Fibroblast of the aortic adventitia (primary cell): Measurements from ENCODE around the gene AMDHD2. TPM values are rescaled to one million over a fixed set of nuclear protein-coding genes. Genes with fewer than 3 reads are reported as not detected.

Source experiments
- DNase-seq: peaks from one replicate; pipeline ENCODE4 v3.0.0-alpha.2; 2010; ENCODE audit warnings: low read depth
- H3K4me3 ChIP-seq: 2 replicates; pipeline ENCODE4 v1.5.1; 2011; ENCODE audit warnings: low read depth, mild to moderate bottlenecking, control low read depth, low read length, moderate library complexity
- CTCF ChIP-seq: IDR thresholded peaks from 2 replicates; pipeline ENCODE4 v1.5.1; 2011; ENCODE audit warnings: mild to moderate bottlenecking, low read length, control low read depth, inconsistent platforms; ENCODE audit not compliant: insufficient read depth
- total RNA-seq: library from RNA; depleted of rRNA; stranded (reverse); fragments of >200 nt; gene quantifications from 2 replicates; pipeline ENCODE4 v1.2.3, GENCODE V29; 2012; ENCODE audit warnings: low replicate concordance

AMDHD2 gene
- total RNA-seq, 1 donor, result 59.9 TPM

GRCh38 chr16:2508722-2509400 is 11.3 kb upstream of the AMDHD2 start:
- no peak for DNase-seq
- no peak for TF ChIP-seq CTCF
- no peak overlapping the region for H3K4me3 ChIP-seq

- no peak for TF ChIP-seq CTCF
- DNase-seq, result peak; percentile 65
- no peak overlapping the region for H3K4me3 ChIP-seq
Measured at GRCh38 chr16:2511128-2511800, 8.9 kb upstream of the AMDHD2 start.

GRCh38 chr16:2511996-2512734 is 8.0 kb upstream of the AMDHD2 start:
- H3K4me3 ChIP-seq, result no peak overlapping the region
- no peak for TF ChIP-seq CTCF
- no peak for DNase-seq

GRCh38 chr16:2512735-2513404 is 7.3 kb upstream of the AMDHD2 start:
- peak overlapping the region; percentile 53 for H3K4me3 ChIP-seq
- no peak for DNase-seq
- no peak for TF ChIP-seq CTCF

- no peak for TF ChIP-seq CTCF
- peak within 1 kb of the TSS; percentile 89 for H3K4me3 ChIP-seq
- peak; percentile 75 for DNase-seq
Measured at GRCh38 chr16:2513405-2514332, 6.5 kb upstream of the AMDHD2 start, which contains the start of gene ATP6V0C. TSS of gene ATP6V0C (plus strand) at chr16:2513952. CDS start at chr16:2514104, 152 bp downstream.
